Epithelial cell of alveolus of lung (primary cell): ENCODE results near the gene EXTL2. TPM values are rescaled to one million over a fixed set of nuclear protein-coding genes. Genes with fewer than 3 reads are reported as not detected.

ENCODE experiments used
- total RNA-seq: library from RNA; depleted of rRNA; stranded (reverse); fragments of >200 nt; gene quantifications from 2 replicates; pipeline ENCODE4 v1.2.1, GENCODE V29; 2015

The EXTL2 gene, protein sequence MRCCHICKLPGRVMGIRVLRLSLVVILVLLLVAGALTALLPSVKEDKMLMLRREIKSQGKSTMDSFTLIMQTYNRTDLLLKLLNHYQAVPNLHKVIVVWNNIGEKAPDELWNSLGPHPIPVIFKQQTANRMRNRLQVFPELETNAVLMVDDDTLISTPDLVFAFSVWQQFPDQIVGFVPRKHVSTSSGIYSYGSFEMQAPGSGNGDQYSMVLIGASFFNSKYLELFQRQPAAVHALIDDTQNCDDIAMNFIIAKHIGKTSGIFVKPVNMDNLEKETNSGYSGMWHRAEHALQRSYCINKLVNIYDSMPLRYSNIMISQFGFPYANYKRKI
- total RNA-seq = 29.2 and 29.5 TPM in 2 replicates

DNA sequence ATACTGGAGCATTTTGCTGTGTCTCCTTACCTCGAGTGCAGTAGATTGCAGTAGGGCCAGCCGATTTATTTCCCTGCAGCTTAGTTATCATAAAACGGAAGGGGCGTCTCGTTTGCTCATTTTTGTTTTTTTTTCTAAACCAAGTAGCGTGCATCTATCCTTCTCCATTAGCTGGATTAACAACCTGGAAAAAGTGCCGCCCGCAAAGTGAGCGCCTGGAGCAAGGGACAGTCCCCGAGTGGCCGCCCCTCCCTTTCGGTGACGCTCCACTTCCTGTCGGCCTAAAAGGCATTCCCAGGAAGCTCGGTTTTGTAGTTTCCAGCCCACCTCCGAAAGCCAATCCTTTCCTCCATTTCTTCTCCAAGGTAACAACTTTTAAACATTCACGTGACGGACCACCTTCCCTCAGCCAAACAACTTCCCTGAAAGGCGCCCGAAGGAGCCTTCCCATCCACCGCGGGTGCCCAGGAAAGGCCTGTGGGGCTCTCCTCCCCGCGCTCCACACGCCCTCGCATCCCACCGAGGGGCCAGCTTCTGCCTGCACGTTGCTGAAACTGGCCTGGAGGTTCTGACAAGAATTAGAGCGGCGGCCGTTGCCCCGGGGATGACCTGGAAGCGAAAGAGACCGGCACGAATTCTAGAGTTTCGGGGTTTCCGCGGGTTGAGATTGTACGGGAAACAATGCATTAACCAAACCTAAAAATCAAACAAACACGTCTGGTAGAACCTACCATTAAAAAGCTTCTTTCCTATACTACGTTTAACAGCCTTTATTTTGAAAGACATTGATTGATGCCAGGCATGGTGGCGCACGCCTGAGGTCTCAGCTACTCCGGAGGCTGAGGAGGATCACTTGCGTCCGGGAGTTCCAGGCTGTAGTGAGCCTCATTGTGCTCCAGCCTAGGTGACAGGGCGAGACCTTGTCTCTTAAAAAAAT, at the start of gene EXTL2:
TSS of gene EXTL2 (minus strand) at position 240 of the 937 bp plus-strand sequence. CDS start 6,085 bp downstream, outside the sequence.

DNA sequence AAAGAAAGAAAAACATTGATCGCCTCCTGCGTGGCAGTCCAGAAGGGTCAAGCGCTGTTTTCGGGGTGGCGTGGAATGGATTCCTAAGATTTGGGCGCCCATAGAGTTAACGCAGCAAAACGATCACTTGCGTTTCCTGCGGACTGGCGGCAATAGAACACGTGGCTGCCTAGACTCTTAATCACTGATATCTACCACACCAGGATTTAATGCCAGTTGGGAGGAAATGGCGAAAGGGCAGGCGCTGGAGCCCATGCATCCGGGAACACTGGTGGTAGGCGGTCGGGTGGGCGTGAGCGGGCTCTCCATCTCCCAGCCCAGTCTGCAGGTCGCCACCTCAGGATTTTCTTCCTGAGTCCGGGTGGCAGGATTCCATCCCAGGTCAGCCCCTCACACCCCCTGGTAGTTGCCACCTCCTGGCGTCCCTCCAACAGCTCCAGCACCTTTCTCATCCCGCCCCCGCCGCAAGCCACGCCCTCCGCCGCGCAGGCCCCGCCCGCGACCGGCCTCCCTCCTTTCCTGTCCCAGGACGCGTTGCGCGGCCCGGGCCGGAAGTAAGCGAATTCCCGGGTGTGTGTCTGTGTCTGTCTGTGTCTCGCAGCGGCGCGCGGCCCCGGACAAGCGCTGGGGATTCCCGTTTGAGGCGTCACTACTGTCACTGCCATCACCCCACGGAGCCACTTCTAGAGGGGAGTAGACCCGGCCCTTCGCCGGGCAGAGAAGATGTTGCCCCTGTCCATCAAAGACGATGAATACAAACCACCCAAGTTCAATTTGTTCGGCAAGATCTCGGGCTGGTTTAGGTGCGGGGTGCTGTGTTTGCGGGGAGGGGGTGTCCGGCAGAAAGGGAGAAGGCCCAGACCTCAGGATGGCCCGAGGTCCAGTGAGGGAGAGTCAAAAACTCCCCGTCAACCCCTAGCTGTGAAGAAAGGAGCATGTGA, 1.2 kb upstream of the EXTL2 start, which contains the start of gene SLC30A7:
TSS of gene SLC30A7 (plus strand) at position 551 of the 941 bp plus-strand sequence. CDS start at position 724, 173 bp downstream.

Other genes starting within 250 kb of the EXTL2 start
- 15.0 and 35.4 TPM in 2 replicates for gene VCAM1, start 175.1 kb downstream of the EXTL2 start, total RNA-seq
- gene SLC30A7, start 1.2 kb upstream of the EXTL2 start, total RNA-seq = 29.9 and 31.3 TPM in 2 replicates
- gene DPH5, start 130.9 kb upstream of the EXTL2 start, total RNA-seq = 35.2 and 61.4 TPM in 2 replicates